Skin epidermis (tissue), 12 donors: Measurements from ENCODE around the gene HAO2.
"Not testable (repeated sequence)": the region's sequence is repeated elsewhere in the genome, so short reads cannot be mapped to it uniquely, and the experiment has no call there.

ENCODE experiments used
- H3K27ac ChIP-seq, 21 experiments: fragments of 200-600 bp; sonication (generic) in 11 of 21; one replicate each; pipeline ENCODE4 v1.5.0; 2020; ENCODE audit warnings: mild to moderate bottlenecking in 3 of 21, inconsistent platforms in 2 of 21, moderate library complexity in 2 of 21
- H3K4me3 ChIP-seq, 7 experiments: fragments of 200-600 bp; sonication (generic) in 2 of 7; one replicate each; pipeline ENCODE4 v1.5.0; 2020; ENCODE audit warnings: inconsistent platforms in 2 of 7, mild to moderate bottlenecking in 2 of 7, moderate library complexity in 1 of 7

HAO2 gene

DNA sequence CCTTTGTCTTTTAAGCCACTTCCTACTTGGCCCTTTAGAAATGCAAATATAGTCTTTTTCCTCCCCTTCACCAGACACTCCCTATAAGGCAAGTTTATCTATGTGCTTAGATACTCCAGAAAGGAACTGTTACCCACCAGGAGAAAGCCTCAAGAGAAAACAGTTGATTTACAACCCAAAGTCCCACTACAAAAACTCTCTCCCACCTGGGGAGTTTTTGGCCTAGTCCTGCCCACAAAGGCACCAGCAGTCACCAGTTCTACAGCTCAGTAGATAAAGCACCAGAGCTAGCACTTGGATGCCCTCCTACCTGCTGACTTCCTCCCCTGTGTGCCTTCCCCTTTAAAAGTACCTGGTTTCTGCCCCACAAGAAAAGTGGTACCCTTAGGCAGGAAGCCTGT lies 27.7 kb upstream of the HAO2 start:
- Histone ChIP-seq H3K27ac (no peak overlapping the region), H3K4me3 (no peak overlapping the region)

DNA sequence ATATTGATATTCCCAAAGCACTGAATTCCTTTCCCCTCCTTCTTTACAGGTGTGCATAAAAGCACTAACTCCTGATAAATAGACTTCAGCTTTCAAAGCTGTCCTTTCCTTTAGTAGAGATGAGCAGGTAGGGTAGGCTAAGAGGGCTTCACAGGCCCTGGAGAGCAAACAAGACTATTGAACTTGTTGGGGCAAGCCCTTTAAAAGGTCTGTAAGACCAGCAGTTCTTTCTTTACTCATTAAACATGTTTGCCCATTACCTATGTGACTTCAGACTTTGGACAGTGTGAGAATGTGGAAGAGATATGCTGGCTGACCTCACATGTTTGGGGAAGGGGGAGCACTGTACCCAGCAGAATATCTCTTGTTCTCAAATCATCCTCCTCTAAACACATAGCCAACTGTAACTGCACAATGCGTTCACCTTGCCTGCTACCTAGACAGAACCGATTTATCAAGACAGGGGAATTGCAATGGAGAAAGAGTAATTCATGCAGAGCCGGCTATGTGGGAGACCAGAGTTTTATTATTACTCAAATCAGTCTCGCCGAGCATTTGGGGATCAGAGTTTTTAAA lies 27.1 kb upstream of the HAO2 start:
- Histone ChIP-seq H3K27ac (no peak overlapping the region), H3K4me3 (no peak overlapping the region)

DNA sequence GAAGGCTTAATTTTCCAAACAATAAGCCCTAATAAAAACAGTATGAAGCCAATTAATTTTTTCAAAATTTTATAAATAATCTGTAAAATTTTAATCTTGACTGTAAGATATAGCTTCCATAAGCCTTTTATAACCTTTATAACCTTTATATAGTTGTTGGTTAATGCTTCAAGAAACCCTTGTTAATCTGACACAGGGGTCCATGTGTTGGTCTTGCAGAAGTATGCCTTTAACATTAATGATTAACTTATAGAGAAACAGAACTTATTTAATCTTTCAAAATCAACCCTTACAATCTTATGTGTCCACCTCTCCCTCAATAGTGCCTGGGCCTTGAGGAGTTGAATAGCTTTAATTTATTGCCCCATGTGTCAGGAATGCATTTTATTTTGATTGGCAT lies 23.2 kb upstream of the HAO2 start:
- Histone ChIP-seq H3K4me3 (no peak overlapping the region), H3K27ac (no peak overlapping the region)

GRCh38 chr1:119347858-119348257 lies 20.7 kb upstream of the HAO2 start:
- H3K4me3 ChIP-seq, result no peak overlapping the region
- no peak overlapping the region for H3K27ac ChIP-seq

- no peak overlapping the region for H3K4me3 ChIP-seq
- no peak overlapping the region for H3K27ac ChIP-seq
Observed at GRCh38 chr1:119348941-119349340, 19.6 kb upstream of the HAO2 start.

DNA sequence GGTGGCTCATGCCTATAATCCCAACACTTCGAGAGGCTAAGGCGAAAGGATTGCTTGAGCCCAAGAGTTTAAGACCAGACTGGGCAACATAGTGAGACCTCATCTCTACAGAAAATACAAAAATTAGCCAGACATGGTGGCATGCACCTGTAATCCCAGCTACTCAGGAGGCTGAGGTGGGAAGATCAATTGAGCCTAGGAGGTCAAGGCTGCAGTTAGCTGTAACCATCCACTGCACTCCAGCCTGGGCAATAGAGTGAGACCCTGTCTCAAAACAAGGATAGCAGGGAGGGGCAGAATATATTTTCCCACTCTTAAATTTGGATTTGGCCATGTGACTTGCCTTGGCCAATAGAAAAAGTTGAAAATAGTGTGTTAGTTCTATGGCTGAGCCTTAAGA lies 17.7 kb upstream of the HAO2 start:
- H3K27ac ChIP-seq, H3K4me3 ChIP-seq: not testable (repeated sequence)

DNA sequence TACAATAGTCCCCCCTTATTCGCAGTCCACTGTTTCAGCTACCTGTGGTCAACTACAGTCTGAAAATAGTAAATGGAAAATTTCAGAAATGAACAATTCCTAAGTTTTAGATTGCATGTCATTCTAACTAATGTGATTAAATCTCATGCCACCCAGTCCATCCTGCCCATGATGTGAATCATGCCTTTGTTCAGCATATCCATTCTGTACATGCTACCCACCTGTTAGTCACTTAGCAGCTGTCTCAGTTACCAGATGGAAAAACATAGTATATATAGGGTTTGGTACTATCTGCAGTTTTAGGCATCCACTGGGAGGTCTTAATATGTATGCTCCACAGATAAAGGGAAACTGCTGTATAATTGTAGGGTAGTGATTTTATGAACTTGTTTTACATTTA lies 16.6 kb upstream of the HAO2 start:
- Histone ChIP-seq H3K4me3 (no peak overlapping the region), H3K27ac (no peak overlapping the region)

DNA sequence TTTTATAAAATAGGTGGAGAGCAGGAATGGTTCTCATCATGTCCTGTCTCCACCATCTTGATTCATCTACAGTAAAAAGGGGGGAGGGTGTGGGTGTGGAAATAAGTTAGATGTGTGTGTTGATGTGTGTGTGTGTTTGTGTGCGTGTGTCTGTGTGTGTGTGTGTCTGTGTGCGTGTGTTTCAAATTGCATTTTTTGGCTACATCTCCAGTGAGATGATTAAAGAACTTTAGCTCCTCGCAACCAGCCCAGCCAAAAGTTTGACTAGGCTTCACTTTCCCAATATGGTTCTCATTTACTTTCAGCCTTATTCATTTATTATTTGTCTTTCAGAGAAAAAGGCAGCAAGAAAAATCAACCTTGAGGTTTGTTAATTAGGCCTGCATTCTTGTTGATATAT lies 14.7 kb upstream of the HAO2 start:
- peak overlapping the region in 3 of 21 experiments; percentile 9 to 41 (median 32) for H3K27ac ChIP-seq
- H3K4me3 ChIP-seq, result no peak overlapping the region

- Histone ChIP-seq H3K4me3 (no peak overlapping the region), H3K27ac (peak overlapping the region in 5 of 21 experiments; percentile 5 to 48 (median 21))
Observed at GRCh38 chr1:119358636-119359035, 9.9 kb upstream of the HAO2 start.

GRCh38 chr1:119359730-119360129 lies 8.9 kb upstream of the HAO2 start:
- no peak overlapping the region for H3K4me3 ChIP-seq
- H3K27ac ChIP-seq, result no peak overlapping the region

DNA sequence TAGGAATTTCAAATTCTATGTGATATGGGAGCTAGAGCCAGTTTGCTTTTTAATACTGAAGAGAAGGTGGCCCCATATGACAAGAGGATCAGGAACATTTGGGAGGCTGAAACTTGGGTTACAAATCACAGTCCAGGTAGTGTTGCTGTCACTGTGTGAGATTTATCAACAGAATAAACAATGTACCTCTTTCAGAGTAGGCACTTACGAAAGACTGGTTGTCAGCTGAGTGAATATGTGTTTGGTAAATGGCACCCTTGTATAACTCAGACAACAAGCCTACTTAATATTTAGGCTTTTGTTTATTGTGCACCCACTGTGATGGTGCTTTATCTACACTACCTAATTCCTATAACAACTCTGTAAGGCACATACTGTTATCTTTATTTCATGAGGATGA lies 7.4 kb upstream of the HAO2 start:
- H3K27ac ChIP-seq, result peak overlapping the region in 3 of 21 experiments; percentile 4 to 45 (median 45)
- no peak overlapping the region for H3K4me3 ChIP-seq

GRCh38 chr1:119361620-119362344 lies 6.8 kb upstream of the HAO2 start:
- Histone ChIP-seq H3K4me3 (no peak overlapping the region), H3K27ac (peak overlapping the region in 6 of 21 experiments; percentile 0 to 45 (median 36))

GRCh38 chr1:119363162-119363561 lies 5.4 kb upstream of the HAO2 start:
- no peak overlapping the region for H3K27ac ChIP-seq
- H3K4me3 ChIP-seq, result no peak overlapping the region

DNA sequence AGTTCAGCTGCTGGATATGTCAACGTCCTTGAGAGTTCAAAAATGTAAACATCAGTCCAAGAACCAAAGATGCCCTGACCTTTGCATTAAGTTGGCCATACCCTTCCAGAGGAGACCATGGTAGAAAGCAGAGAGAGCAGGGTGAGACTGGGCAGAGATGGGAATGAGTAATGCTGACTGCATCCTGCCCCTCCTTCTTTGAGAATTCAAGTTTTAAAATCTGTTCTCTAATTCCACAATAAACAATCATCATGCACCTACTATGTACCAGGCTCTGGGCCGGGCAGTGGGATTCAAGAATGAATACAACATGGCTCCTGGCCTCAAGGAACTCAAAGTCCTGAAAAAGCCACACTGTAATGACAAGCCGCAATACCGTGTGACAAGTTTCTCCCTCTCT lies 3.9 kb upstream of the HAO2 start:
- Histone ChIP-seq H3K4me3 (no peak overlapping the region), H3K27ac (no peak overlapping the region)

DNA sequence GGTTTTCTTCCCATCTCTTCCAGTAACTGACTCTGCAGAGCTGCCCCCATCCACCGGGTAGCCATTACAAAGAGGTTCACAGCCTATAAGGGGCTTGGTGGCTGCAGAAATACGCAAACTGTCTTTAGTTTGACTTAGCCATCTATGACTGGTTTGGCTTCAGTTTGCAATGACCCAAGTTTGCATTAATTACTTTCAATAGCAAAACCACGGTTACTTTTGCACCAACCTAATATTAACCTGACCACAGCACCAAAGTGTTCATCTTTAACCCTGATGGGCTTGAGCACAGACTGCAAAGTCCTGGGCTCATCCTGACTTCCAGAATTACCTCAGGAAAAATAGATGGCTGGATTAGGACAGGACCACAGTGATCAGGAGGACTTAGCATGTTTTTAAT lies 2.2 kb upstream of the HAO2 start:
- no peak overlapping the region for H3K27ac ChIP-seq

GRCh38 chr1:119367432-119368124 lies 1.0 kb upstream of the HAO2 start:
- no peak overlapping the region for H3K4me3 ChIP-seq
- no peak overlapping the region for H3K27ac ChIP-seq

More for the DNA sequence above, 2.2 kb upstream of the HAO2 start:
- H3K4me3 ChIP-seq, result no peak overlapping the region

DNA sequence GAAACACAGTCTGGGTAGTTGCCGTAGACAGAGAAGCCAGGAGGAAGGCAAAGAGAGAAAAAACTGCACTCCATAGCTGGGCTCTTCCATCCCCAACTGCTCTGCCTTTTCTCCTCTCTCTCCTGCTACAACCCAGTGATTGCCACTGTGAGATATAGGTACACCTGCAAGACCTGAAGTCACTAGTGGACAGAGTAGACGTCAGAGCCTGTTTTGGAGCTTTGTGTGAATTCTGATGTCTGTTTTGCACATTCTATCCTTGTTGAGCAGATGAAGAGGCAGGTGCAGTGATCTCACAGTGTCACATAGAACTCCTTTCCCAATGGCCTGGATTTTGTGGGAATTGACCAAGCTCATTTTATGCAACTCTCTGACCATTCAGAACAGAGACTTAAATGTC lies 2.2 kb downstream of the HAO2 start:
- H3K27ac ChIP-seq, result no peak overlapping the region
- H3K4me3 ChIP-seq, result no peak overlapping the region

DNA sequence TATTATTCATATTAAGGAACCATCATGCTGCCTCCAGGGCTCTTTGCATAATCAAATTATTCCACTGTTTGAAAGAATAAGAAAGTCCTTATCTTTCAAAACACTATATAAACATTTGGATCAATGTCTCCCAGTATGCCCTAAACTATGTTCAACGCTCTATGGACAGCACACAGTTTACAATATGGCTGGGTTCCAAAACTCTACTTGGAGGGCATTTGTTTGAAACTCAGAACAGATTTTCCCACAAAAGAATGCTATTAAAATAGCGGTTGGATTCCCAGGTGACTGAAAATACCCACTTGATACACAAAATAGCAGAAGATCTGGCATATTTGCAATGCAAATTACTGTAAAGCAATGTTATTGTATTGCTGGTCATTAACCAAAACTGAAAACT lies 3.2 kb downstream of the HAO2 start:
- Histone ChIP-seq H3K4me3 (no peak overlapping the region), H3K27ac (no peak overlapping the region)

DNA sequence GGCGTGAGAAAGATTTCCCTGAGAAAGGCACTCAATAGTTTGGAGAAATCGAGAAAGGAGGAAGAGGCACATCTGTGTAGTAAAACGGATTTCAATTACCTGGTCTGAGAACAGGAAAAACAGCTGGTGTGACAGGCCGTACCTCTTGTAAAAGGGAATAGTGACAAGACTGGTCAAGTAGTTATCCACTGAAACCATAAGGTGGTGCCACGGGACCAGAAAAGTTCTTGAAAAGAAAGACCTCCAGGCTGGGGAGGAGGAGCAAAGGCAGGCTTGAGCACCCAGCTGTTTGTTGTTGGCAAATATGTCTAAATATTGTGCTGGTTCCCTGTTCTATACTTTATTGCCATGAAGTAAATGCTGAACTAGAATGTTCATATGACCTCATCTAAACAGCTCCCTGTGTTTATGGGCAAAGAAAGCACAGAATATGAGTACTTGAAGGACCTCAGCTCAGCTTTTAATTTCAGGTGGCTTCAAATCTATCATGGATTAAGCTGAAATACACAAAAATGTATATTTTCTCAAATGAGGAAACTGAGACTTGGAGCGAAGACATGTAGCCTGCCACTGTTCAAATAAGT lies 4.0 kb downstream of the HAO2 start:
- Histone ChIP-seq H3K4me3 (no peak overlapping the region), H3K27ac (no peak overlapping the region)

GRCh38 chr1:119373465-119373864 lies 4.9 kb downstream of the HAO2 start:
- Histone ChIP-seq H3K27ac (peak overlapping the region in 1 of 21 experiments; percentile 3), H3K4me3 (no peak overlapping the region)
